Right lobe of liver (tissue), 4 donors: Measurements from ENCODE around the gene MFSD11.

Experiments
- POLR2A ChIP-seq: fragments of 450-650 bp; IDR thresholded peaks from one replicate; pipeline ENCODE4 v1.6.1; 2017; ENCODE audit warnings: antibody characterized with exemption, mild to moderate bottlenecking
- TF ChIP-seq, protein P1 (sequence below), 4 donors: fragments of 200-600 bp in 3 of 4; fragments of 450-650 bp in 1 of 4; IDR thresholded peaks; one replicate each; pipeline versions ENCODE4 v1.5.1 to v1.8.0; 2016 to 2022; ENCODE audit warnings: antibody characterized with exemption in 4 of 4, mild to moderate bottlenecking in 2 of 4
- donor health status: DM: no; HTN: no; CAD: no.
- donor health status: DM: no; HTN: no; CAD: no.
- donor health status: DM: no; HTN: yes; CAD: no.

DNA sequence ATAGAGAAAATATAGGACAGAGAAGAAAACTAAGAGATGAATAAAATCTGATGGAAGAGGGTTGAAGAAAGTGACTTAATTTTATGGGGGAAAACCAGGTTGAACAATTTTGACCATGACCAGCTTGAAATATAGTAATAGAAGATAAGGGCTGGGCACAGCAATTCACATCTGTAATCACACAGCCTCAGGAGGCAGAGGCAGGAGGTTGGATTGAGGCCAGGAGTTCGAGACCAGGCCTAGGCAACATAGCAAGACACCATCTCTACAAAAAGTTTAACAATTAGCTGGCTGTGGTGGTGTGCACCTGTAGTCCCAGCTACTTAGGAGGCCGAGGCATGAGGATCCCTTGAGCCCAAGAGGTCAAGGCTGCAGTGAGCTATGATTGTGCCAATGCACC lies 35.8 kb upstream of the MFSD11 start:
- TF ChIP-seq, protein P1, sequence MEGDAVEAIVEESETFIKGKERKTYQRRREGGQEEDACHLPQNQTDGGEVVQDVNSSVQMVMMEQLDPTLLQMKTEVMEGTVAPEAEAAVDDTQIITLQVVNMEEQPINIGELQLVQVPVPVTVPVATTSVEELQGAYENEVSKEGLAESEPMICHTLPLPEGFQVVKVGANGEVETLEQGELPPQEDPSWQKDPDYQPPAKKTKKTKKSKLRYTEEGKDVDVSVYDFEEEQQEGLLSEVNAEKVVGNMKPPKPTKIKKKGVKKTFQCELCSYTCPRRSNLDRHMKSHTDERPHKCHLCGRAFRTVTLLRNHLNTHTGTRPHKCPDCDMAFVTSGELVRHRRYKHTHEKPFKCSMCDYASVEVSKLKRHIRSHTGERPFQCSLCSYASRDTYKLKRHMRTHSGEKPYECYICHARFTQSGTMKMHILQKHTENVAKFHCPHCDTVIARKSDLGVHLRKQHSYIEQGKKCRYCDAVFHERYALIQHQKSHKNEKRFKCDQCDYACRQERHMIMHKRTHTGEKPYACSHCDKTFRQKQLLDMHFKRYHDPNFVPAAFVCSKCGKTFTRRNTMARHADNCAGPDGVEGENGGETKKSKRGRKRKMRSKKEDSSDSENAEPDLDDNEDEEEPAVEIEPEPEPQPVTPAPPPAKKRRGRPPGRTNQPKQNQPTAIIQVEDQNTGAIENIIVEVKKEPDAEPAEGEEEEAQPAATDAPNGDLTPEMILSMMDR (IDR thresholded peaks at IDR 0.05) = no peak
- no peak for TF ChIP-seq POLR2A
